ENCODE data around the gene CPXM2. TPM values are rescaled to one million over a fixed set of nuclear protein-coding genes. Genes with fewer than 3 reads are reported as not detected.

CPXM2 gene
- total RNA-seq, 2 donors from 2014 or later = 2.3 to 11.6 TPM

DNA sequence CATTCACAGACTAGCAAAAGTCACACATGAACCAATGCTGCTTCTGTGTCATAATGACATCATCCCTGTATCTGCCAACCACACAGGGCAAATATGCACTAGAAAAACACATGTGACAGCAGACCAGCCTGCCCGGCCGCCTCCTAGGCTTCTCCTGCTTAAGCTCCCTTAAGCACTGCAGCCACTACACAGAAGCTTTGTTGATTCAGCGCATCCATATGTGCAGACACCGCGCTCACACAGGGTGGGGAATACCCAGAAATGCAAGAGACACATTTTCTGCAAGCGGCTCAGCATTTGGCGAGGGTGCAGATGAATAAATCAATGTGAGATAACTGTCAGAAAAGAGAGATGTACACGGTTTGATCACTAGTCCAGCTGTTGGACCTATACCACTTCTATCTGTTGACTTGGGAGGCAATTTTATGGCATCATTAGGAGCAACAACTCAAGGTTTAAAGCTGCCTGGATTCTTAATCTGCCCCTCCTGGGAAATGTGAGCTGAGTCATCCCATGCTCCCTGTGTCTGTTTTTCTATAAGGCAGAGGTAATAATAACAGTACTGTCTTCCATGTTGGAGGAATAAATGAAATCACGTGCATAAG lies 33.4 kb downstream of the CPXM2 start:
- DNase-seq = no peak
- peak; percentile 75 for ATAC-seq
- intact Hi-C loops (cut with DNase I, micrococcal nuclease) = no loop called here

DNA sequence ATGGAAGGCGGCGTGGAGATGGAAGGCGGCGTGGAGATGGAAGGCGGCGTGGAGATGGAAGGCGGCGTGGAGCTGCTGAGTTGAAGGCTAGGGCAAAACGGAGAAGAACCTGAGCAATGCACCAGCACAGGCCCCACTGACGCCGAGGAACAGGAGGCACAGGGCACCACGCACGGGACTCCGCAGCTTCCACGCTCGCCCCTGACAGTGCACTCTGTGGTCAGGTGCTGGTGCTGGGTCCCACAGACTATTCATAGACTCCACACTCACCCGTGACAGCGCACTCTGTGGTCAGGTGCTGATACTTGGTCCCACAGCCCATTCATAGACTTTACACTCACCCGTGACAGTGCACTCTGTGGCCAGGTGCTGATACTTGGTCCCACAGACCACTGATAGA lies 34.0 kb downstream of the CPXM2 start:
- ATAC-seq = no peak
- intact Hi-C loops (cut with DNase I, micrococcal nuclease) = no loop called here
- DNase-seq = no peak

DNA sequence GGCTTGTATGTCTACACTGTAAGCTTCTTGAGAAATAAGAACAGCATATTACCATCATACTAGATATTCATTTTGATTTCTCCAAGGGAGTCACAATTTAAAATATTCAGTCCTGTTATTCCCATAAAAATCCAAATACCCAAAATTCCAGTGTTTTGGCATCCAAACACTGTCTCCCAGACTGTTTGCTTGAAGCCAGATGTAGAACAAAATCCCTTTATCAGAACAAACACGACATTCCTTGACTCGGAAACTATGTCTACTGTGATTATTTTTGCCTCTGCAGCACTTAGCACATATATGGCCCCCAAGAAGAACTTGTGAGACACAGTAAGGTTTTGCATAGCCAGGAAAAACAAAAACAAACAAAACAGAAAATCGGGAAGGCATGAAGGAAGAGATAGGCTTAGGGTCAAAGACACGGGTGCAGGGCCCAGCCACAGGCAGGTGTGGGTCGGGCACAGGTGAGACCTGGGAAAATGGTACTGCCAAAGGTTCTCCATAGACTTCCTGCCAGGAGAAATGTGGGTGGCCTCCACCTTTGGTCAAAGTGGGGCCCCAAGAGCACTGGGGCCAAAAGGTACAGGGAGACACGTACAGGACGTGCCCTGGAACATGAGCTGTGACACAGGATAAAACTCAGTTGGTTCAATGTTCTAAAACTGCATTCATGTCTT lies 36.5 kb downstream of the CPXM2 start:
- intact Hi-C loops (cut with DNase I, micrococcal nuclease) = no loop called here
- no peak for ATAC-seq
- no peak for DNase-seq

DNA sequence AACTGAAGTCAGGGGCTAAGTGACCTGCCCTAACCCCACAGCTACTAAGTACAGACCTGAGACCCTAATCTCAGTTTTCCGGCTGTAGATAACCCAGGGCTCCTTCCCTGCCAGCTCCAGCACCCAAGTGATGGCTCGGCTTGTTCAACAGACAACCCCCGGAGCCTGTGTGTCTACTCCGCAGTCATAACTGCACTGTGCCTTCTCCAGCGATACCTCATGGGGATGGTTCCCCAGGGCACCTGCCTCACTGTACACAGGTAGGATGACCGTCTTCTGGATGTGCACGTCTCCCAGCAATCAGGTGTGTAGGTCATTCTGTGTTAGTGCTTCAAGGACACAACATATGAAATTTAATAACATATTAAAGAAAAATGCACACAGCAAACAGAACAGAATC lies 37.1 kb downstream of the CPXM2 start:
- DNase-seq (no peak), ATAC-seq (no peak)
- intact Hi-C loops (cut with DNase I, micrococcal nuclease) = no loop called here

DNA sequence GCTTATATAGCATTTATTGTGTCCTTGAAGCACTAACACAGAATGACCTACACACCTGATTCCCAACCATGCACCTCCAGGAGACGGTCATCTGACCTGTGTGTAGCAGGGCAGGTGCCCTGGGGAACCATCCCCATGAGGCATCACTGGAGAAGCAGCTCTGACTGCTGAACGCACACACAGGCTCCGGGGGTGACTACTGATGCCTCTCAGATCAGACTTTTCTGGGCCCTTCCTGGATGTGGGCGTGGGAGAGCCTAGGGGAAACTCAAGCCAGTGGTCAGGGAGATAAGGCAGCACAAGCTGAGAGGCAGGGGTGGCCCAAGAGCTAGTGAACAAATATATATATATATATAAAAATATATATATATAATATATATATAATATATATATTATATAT lies 37.6 kb downstream of the CPXM2 start:
- no peak for ATAC-seq
- DNase-seq = no peak
- intact Hi-C loops (cut with DNase I, micrococcal nuclease) = no loop called here

DNA sequence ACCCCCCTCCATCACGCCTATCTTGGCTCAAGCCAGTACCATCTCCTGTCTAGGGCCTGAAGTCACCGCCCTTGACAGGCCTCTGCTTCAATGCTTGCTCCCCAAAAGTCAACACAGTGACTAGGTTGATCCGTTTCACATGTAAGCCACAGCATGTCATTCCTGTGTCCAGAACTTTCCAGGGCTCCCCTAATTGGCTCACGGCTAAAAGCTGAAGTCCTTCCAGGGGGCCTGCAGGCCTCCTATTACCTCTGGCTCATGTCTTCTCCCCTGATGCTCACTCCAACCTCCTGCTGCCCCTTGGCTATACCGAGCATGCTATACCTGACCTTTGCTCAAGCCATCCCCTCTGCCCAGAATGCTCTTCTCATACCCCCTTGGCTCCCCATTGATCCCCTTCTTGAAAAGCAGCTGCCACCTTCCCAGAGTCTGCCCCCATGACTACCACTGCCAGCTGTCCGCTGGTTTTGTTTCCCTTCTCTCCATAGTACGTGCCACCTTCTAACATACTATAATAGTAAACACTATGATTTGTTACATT lies 39.1 kb downstream of the CPXM2 start:
- intact Hi-C loops (cut with DNase I, micrococcal nuclease) = no loop called here
- ATAC-seq = no peak
- no peak for DNase-seq

DNA sequence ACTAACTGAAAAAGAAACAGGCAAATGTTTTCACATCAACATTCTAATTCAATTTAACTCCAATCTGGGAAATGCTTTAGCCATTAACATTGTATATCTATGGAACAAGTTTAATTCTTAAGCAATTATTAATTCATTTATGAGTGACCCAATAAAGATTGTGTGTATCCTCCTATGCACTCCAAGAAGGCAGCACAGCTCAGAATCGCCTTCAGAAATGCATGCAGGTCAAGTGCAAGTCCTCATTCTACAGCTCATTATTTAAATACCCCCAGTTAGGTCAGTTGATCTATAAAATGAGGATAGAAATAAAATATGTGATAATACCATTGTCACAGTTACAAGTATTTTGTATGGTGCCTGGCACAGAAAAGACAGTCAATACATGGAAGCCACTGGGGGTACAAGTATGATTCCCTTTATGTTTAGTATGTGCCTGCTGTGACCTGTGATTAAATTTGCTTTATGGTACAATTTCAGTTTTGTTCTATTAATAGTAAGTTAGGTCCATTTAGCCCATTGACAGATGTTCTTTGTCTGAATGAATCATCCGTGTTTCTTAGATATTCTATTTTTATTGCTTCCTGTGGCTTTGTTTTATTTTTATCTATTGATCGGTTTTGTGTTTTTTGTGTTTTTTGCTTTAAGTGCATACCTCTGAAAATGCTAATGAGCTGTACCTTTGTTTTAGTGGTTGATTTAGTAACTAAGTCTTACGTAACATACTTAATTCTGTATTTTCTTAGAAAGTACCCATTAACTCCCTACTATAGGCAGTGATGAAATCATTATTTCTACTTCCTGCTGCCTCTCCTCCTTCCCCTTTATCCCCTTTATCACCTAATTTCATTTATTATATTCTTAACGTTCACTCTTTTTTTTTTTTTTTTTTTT lies 42.8 kb downstream of the CPXM2 start:
- intact Hi-C loops (cut with DNase I, micrococcal nuclease) = no loop called here
- DNase-seq = no peak
- no peak for ATAC-seq

DNA sequence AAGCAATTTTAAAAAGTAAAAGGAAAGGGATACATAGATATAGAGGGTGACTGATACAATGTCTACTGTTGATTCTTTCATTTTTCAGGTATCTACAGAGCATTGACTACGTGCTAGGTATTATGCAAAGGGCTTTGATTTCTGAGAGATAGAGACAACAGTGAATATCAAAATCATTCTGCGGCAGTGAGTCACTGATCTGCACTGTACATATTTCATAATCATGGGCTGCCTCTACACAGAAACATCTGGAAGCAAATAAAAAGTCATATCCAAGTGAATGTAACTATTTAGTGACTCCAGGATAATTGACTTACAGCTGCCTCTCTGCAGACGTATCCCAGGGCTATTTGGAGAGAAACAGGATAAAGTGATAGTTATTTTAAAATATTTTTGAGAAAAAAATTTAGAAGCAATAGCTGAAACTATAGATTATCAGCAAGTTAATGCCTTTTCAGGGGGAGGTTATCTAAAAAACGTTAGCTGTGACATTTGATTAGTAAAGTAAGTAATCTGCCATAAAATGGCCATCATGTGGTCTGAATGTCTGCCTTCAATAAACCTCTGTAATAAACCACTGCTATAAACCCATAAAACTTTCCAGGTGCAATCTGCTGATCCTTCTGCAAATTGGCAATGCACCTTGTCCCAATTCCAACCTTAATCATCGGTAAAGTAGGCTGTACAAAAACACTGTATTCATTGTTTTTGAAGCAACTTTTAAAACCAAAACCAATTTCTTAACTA lies 43.7 kb downstream of the CPXM2 start:
- DNase-seq (no peak), ATAC-seq (peak; percentile 97)
- intact Hi-C loops (cut with DNase I, micrococcal nuclease) = no loop called here

DNA sequence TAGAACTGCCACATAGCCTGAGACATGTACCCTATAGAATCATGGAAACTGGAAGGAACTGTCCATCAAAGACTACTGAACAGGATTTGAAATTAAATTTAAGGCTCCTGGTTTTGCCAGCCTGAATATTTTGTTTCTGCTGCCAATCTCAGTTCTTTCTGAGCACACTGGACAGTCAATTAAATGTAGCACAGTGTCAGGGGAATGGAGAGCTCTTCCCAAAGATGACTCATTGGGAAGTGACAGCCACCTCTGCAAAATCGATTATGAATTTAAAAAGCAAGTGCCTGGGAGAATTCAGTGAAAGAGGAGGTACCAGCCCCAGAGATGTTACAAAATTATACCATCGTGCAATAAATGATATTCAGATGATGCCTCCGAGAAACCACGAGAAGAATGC lies 47.8 kb downstream of the CPXM2 start:
- intact Hi-C loops (cut with DNase I, micrococcal nuclease) = no loop called here
- no peak for DNase-seq
- no peak for ATAC-seq

DNA sequence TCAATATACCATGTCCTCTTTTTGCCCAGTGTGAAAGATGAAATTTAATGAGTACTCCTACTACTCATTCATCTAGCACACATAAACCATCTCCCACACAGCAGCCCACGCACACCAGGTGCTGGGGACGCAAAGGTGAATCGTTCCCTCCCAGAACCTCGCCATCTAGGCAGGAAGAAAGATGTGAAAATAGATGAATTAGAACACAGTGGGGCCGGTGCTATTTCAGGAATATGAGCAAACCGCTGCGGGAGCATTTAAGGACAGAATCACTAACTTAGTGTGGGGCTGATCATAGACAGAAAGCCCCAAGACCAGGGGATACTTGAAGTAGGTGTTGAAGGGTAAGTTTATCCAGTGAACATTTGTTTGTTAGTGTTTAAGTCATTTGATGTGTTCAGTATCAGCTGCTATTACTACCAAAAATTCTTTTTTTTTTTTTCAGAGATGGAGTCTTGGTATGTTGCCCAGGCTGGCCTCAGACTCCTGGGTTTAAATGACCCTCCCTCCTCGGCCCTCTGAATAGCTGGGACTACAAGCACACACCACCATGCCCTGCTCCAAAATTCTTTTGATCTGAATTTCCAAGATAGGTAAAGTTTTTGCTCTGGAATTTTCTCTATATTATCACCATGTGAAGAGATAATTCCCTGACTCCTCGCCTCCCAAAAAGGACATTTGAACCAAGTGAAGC lies 48.8 kb downstream of the CPXM2 start:
- intact Hi-C loops (cut with DNase I, micrococcal nuclease) = no loop called here
- DNase-seq = no peak
- ATAC-seq = no peak

DNA sequence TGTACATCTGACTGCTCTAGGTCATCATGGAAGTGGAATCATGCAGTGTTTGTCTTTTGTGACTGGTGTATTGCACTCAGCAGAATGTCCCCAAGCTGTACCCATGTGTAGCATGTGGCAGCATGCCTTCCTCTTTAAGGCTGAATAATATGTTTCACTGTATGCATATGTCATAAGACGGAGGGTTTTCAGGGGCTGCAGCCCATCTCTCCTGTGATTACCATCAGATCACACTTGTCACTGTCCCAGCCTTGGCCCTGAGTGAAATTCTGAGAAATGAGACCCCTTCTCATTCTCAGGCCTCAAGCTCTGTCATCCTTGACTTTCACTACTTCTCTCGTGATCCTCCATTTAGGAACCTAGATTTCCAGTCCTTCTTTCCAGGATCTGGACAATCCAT lies 50.0 kb downstream of the CPXM2 start:
- no peak for DNase-seq
- intact Hi-C loops (cut with DNase I, micrococcal nuclease) = no loop called here
- no peak for ATAC-seq

DNA sequence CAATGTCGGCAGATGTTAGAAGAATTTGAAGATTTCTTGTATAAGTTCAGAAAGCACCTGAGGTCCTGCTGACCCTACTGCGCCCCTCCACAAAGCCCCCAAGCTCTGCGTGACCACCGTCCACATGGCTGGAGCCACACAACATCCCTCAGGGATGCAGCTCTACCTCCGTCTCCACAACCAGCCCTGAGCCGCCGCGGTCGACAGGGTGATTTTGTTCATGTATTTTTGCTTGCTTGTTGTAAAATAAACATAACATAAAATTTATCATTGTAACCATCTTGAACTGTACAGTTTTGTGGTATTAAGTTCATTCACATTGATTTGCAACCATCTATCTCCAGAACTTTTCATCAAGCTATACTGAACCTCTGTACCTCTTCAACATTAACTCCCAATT lies 50.5 kb downstream of the CPXM2 start:
- no peak for ATAC-seq
- no peak for DNase-seq
- intact Hi-C loops (cut with DNase I, micrococcal nuclease) = no loop called here

DNA sequence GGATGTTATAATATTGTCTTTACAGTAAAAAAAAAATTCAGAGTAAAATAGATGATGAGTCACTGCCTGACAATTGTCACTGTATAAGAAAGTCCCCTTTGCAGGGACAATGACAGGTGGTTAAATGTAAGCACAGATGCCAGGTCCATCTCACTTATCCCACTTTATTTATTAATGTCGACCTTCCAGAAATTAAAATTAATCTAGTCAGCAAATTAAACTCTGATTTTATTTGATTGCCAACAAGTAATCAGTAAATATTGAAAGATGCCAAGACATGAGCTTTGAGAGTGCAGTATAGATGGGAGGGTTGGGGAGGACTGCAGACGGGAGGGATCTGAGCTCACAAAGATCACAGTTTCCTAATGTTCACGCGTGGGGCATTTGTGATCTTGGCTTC lies 50.9 kb downstream of the CPXM2 start:
- no peak for ATAC-seq
- intact Hi-C loops (cut with DNase I, micrococcal nuclease) = no loop called here
- DNase-seq = no peak

DNA sequence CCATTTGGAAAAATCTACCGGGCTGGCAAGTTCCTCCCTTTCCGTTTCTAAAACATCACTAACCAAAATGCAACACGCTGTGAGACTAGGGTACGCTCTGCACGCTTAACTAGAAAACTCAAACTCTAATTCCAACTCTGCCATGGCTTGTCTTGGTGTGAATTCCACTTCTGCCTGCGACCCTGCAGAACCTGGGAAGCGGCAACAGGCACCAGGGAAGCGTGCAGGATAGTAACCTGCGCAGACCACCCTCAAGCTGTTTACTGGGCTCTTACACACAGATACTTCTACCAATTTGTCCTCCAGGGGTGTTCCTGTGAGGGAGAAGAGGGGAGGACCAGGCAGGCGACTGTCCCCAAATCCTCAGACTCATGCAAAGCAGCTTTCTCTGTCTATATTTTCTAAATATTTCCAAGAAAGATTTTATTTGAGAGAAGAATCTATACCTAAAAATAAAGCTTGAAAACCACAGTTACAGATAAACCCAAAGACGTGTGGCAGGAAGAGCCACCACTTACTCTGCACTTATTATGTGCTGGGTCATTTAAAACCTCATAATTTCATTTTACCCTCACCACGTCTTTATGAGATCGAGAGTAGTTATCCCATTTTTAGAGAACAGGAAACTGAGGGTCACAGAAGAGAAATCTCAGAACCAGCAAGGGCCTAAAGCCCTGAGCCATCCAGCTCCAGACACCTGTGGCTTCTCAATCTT lies 52.9 kb downstream of the CPXM2 start:
- intact Hi-C loops (cut with DNase I, micrococcal nuclease) = no loop called here
- DNase-seq = no peak

DNA sequence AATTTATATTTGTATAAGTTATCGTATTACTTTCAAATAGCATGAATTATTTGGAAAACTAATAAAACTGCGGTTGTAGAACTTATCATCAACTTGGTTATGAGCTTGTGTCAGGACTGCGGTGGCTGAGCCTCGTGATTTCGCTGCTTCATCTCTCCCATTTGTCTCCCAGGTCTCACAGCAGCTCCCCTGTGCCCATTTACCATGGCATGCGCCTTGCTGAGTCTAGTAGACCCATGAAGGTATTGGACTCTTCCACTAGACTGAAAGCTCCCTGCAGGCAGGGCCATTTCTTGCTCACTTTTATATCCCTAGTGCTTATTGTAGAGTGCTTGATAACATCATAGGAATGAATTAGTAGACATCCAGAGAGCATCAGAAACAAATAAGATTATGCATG lies 53.9 kb downstream of the CPXM2 start:
- ATAC-seq (no peak), DNase-seq (no peak)
- intact Hi-C loops (cut with DNase I, micrococcal nuclease) = no loop called here

More for the DNA sequence above, 52.9 kb downstream of the CPXM2 start:
- ATAC-seq = no peak

DNA sequence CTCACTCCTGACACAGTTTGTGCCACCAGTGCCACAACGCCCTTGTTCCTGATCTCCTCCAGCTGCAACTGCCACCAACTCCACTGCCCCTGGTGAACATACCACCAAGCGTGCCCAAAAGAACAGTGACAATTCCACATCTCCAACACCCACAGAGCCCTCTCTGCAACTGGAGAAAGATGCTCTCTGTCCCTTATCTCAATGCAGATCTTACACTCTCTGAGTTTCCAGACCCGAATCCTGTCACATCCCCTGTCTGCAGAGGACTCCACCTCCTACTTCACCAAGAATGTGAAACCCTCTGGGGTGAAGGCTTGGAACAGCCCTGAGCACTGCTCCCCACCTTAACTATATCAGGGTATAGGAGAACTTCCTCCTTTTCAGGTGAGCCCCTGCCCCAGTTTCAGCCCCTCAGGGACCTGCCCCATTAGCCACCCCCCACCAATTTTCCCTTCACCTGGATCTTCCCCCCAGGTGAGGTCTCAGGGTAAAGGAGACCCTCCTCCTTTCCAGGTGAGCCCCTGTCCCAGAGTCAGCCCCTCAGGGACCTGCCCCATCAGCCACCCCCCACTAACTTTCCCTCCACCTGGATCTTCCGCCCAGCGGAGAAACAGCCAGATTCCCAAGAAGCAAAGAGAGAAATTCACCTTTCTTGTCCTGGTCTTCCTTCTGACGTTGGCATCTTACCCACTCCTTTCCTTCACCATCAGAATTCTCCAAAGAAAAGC lies 55.0 kb downstream of the CPXM2 start:
- DNase-seq = no peak
- no peak for ATAC-seq
- intact Hi-C loops (cut with DNase I, micrococcal nuclease) = no loop called here

DNA sequence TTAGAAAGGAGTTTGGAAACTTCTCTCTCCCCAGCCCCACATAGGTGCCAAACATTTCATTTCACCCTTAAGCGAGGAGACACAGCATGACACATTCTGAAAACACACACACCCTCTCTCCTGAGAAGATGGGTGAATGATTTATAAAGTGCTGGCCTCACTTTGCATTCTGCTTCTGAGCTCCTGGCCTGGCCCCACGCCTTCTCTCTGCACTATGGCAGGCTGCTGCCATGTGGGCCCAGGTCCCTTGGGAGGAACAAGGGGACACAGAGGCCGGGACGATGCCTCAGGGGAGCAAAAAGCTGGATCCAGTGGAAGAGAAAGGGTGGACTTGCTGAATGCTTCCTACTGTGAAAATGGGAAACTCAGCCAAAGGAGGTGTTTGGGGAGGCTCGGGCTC lies 56.0 kb downstream of the CPXM2 start:
- no peak for DNase-seq
- intact Hi-C loops (cut with DNase I, micrococcal nuclease) = no loop called here
- peak; percentile 70 for ATAC-seq

Data from left colon (tissue), 2 donors.